GDM1 (cell line): Measurements from ENCODE around the gene AHI1.
"Not testable (repeated sequence)": the region's sequence is repeated elsewhere in the genome, so short reads cannot be mapped to it uniquely, and the experiment has no call there.

Experiments
- DNase-seq: peaks from one replicate; lab custom pipeline; 2025; lab: John Stamatoyannopoulos, UW

Gene AHI1

DNA sequence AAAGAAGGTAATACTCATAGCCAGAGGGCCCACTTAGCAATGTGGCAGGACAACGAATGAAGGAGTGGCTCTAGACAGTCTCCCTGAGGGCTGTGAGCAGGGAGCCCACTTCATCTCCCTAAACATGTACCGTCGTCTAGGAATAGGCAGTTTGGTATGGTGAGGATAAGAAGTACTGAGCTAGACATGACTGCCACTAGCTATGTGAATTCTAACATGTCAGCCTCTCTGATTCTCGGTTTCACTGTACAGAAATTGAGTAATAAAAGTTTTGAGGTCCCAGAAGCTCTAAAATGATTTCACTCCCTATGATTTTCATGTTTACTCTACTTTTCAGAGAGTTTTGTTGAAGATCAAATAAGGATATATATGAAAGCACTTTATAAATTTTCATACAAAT lies 107.1 kb downstream of the AHI1 start:
- no peak for DNase-seq

DNA sequence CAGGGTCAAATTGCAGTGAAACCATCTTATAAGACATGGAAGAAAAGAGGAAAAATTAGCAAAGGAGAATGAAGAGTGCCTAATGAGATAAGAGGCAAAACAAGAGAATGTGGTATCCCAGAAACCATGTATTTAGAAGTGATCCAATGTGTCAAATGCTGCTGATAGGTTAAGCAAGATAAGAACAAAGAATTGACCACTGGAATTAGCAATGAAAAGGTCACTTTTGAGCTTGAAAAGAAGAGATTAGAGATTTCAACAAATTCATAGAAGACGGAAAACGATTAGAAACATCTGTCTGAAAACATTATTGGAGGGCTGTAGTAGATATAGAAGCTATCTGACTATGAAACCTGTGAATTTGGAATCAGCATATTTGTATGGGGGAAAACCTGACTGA lies 112.2 kb downstream of the AHI1 start:
- DNase-seq, result no peak

GRCh38 chr6:135383766-135384165 lies 113.8 kb downstream of the AHI1 start:
- DNase-seq, result no peak

DNA sequence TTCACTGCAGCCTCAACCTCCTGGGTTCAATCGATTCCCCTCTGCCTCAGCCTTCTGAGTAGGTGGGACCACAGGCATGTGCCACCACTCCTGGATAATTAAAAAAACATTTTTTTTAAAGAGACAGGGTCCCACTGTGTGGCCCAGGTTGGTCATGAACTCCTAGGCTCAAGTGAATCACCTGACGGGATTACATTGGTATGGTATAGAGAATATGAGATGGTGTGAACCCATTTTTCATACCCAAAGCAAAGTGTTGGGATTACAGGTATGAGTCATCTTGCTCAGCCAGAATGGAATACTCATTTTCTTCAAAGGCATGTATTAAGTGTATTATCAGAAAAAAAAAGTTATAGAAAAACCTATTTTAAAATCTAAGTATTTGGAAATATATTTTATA lies 114.2 kb downstream of the AHI1 start:
- no peak for DNase-seq

DNA sequence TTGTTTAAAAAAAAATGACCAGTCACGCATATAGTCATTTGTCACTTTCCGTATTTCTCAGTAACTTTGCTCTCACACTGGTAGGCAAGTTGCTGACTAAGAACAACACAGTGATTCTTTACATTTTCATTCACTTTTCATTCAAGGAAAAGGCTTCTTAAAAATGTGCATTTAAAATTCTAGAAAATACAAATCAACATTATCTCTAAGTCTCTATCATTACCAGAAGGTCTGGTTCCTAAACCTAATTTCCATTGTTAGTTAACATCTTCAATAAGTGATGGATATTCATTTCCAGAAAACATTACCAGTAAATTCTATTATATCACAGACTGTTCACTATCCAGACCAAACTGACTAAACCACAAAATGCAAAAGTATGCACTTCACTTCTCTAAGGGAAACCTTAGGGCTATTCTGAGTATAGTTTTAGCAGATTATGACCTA lies 115.3 kb downstream of the AHI1 start:
- no peak for DNase-seq

DNA sequence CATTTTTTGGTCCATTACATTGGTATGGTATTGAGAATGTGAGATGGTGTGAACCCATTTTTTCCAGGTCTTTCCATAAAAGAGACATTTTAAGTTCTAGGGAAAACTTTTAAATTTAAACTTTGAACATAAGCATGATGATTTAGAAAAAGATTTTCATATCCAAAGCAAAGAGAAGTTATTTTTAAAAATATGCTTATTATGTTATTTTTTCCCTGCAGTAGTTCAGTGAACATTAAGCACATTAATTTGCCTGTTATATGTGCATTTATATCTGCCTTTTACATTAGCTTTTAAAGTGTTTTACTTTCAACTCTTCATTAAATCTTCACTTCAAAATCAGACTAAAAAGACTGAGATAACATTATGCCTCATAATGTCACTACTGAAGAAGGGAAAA lies 116.7 kb downstream of the AHI1 start:
- DNase-seq, result no peak

DNA sequence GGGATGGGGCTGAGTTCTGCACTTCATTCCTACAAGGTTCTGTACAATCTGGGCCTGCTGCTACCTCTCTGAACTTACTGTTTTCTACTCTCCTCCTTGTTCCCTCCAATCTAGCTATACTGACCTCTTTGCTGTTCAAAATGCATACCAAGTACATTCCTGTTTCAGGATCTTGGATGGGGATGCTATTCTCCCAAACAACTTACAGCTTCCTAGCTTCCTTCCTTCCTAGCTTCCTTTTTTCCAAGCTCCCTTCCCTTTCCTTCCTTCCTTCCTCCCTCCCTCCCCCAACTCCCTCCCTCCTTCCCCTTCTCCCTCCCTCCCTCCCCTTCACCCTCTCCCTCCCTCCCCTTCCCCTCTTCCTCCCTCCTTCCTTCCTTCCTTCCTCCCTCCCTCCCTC lies 117.9 kb downstream of the AHI1 start:
- no peak for DNase-seq

DNA sequence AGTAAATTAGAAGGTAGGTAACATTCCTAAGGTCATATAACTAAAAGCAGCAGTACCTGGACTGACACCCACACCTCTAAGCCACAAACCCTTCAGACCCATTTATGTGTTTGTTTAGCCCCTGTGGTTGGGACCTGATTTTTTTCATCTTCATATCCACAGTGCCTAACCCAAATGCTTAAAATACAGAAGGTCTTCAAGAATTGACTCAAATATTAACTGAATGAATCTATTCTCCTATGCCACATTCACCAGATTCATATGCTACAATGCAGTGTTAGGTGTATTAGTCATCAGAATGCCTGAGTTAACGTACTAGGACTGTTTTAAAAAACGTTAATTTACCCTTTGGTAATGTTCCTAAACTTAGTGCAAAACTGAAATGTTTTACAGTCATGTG lies 124.8 kb downstream of the AHI1 start:
- no peak for DNase-seq

DNA sequence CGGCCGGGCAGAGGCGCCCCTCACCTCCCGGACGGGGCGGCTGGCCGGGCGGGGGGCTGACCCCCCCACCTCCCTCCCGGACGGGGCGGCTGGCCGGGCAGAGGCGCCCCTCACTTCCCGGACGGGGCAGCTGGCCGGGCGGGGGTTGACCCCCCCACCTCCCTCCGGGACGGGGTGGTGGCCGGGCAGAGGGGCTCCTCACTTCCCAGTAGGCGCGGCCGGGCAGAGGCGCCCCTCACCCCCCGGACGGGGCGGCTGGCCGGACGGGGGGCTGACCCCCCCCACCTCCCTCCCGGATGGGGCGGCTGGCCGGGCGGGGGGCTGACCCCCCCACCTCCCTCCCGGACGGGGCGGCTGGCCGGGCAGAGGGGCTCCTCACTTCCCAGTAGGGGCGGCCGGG lies 133.9 kb downstream of the AHI1 start:
- not testable (repeated sequence) for DNase-seq

GRCh38 chr6:135362124-135362523 lies 135.4 kb downstream of the AHI1 start:
- no peak for DNase-seq

GRCh38 chr6:135360222-135360621 lies 137.3 kb downstream of the AHI1 start:
- DNase-seq, result no peak

GRCh38 chr6:135358985-135359384 lies 138.6 kb downstream of the AHI1 start:
- no peak for DNase-seq

- DNase-seq, result no peak
Observed at GRCh38 chr6:135358251-135358821, 139.2 kb downstream of the AHI1 start.

- no peak for DNase-seq
Observed at GRCh38 chr6:135354407-135354806, 143.1 kb downstream of the AHI1 start.

DNA sequence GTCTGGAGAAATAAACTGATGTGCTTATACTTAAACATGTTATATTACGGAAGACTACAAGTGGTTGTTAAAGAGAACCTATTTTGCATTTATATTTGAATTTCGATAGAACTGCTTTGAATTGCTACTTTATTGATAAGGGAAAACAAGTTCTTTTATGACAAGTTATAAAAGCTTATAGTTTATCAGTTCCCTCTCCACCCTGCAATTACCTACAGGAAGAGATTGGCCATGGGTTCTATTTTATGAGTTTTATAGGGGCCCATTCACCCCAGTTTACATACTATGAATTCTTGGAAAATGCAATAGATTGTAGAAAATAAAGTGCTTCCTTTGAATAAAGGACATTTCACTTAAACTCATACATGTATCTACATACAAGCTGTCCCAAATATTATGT lies 144.4 kb downstream of the AHI1 start:
- no peak for DNase-seq

- DNase-seq, result no peak
Observed at GRCh38 chr6:135351635-135352034, 145.9 kb downstream of the AHI1 start.

DNA sequence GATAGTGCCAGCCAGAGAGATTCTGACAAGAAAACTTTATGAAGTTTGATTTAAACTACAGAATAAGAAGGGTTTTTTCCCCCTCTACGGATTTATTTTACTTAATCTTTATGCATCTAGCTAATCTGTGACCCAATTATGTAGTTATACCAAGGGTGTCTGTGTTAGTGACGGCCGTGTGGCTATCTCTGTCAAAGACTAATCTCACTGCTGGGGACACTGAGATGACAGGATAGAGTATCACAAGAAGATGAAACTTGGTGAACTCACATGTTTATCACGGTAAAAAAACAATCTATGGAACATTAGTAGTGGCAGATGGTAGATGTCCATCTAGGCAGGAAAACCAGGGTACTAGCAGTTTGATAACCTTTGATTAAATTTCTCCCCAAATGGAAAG lies 149.7 kb downstream of the AHI1 start:
- DNase-seq, result no peak

DNA sequence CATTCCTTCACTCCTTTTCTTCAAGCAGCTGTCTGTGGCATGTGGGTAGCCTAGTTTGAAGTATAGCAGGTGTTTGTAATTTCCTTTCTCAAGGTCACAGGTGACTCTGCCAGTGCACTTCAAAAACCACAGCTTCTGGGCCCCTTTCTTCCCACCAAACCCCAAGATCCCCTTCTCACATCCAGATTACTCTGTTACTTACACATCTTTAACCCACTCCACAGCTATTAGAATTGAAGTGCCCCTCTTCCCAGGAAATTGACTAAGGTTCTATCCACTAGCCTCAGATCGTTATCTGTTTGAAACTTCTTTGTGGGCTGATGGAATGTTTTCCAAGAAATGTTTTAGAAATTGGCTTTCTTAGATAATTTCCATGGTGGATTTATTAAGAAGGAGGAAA lies 150.8 kb downstream of the AHI1 start:
- no peak for DNase-seq

DNA sequence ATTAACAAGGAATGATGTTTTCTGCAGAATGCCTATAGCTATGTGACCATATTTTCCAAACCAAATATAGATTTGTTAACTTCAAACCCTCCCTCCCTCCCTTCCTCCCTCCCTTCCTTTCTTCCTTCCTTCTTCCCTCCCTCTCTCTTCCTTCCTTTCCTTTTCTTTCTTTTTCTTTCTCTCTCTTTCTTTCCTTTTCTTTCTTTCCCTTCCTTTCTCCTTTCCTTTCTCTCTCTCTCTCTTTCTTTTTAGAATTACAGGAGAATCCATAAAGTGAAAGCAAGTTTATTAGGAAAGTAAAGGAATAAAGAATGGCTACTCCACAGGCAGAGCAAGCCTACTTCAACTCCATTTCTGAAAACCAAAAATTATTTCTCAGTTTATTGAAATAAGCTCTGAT lies 153.0 kb downstream of the AHI1 start:
- DNase-seq, result no peak

GRCh38 chr6:135339920-135340319 lies 157.6 kb downstream of the AHI1 start:
- not testable (repeated sequence) for DNase-seq

- DNase-seq, result no peak
Observed at GRCh38 chr6:135334169-135334568, 163.4 kb downstream of the AHI1 start.

DNA sequence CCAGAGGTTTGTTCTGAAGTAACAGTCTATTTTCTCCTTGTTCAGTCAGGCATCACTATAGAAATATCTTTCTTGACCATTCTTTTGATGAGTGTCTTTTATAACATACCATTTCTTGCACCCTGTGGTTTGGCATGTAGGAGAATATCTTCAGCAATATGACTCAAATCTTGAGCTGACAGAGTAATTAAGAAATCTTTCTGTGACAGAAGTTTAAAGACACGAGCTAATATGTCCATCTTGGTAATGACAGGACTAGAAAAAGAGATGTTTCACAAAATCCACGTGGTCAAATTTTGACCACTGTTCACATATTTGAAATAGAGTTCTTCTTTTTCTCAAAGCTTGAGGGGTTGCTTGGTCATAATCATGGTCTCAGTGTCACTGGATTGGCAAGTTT lies 166.5 kb downstream of the AHI1 start:
- DNase-seq, result no peak

- DNase-seq, result no peak
Observed at GRCh38 chr6:135329851-135330803, 167.4 kb downstream of the AHI1 start.

- DNase-seq, result no peak
Observed at GRCh38 chr6:135328136-135328535, 169.4 kb downstream of the AHI1 start.
